Measurements from ENCODE around the gene NDRG2. TPM values are rescaled to one million over a fixed set of nuclear protein-coding genes. Genes with fewer than 3 reads are reported as not detected.

NDRG2 gene
- total RNA-seq, 1 donor from 2014 or later = 1.9 TPM

GRCh38 chr14:20970983-20971704 is 53.7 kb downstream of the NDRG2 start:
- DNase-seq = peak; percentile 95
- Mint-ChIP-seq H3K4me3 (peak overlapping the region; percentile 92), H3K27ac (peak overlapping the region; percentile 70), H3K36me3 (ENCODE audit: low read depth) (no peaks in the 10 kb centered on the region), H3K9me3 (no peaks in the 10 kb centered on the region), H3K27me3 (peaks cover 50% of the 10 kb centered on the region), H3K4me1 (peaks cover 13% of the 10 kb centered on the region)
- intact Hi-C loops (cut with micrococcal nuclease) = loop anchor here (1.0 to 5.0 kb wide), 6 partner anchors 18 to 339 kb away; partner anchors contain the start of genes METTL17 and RNASE4

- Mint-ChIP-seq H3K4me1 (peaks cover 13% of the 10 kb centered on the region), H3K36me3 (ENCODE audit: low read depth) (no peaks in the 10 kb centered on the region), H3K27ac (peak overlapping the region; percentile 70), H3K4me3 (peak overlapping the region; percentile 92), H3K9me3 (no peaks in the 10 kb centered on the region), H3K27me3 (peaks cover 50% of the 10 kb centered on the region)
- no peak for DNase-seq
- intact Hi-C loops (cut with micrococcal nuclease) = loop anchor here (2.0 to 5.0 kb wide), 4 partner anchors 98 to 338 kb away; partner anchors contain the start of gene RNASE4
These were observed 54.2 kb downstream of the NDRG2 start for GRCh38 chr14:20970647-20970982.

GRCh38 chr14:20969336-20969735 is 55.5 kb downstream of the NDRG2 start:
- Mint-ChIP-seq H3K4me3 (no peak overlapping the region), H3K9me3 (no peaks in the 10 kb centered on the region), H3K36me3 (ENCODE audit: low read depth) (no peaks in the 10 kb centered on the region), H3K27ac (no peak overlapping the region), H3K27me3 (peaks cover 57% of the 10 kb centered on the region), H3K4me1 (peaks cover 13% of the 10 kb centered on the region)
- no peak for DNase-seq
- intact Hi-C loops (cut with micrococcal nuclease) = no loop called here

Other genes with a start within 250 kb of the NDRG2 start
- gene RNASE6, start 243.8 kb downstream of the NDRG2 start, total RNA-seq = 0.50 and 0.51 TPM in 2 replicates
- not detected in 2 replicates for gene RNASE1, start 222.2 kb downstream of the NDRG2 start, total RNA-seq
- not detected in 2 replicates for gene RNASE3, start 133.7 kb downstream of the NDRG2 start, total RNA-seq
- gene RNASE2, start 69.6 kb downstream of the NDRG2 start, total RNA-seq = not detected in 2 replicates
- gene METTL17, start 35.1 kb downstream of the NDRG2 start, total RNA-seq = 94.6 and 99.1 TPM in 2 replicates
- 0.33 TPM in 1 of 2 replicates, not detected in the other for gene SLC39A2, start 25.8 kb downstream of the NDRG2 start, total RNA-seq
- gene TPPP2, start 5.2 kb upstream of the NDRG2 start, total RNA-seq = not detected in 2 replicates
- not detected in 2 replicates for gene RNASE13, start 9.7 kb upstream of the NDRG2 start, total RNA-seq
- not detected in 2 replicates for gene RNASE7, start 17.3 kb upstream of the NDRG2 start, total RNA-seq
- not detected in 2 replicates for gene RNASE8, start 32.8 kb upstream of the NDRG2 start, total RNA-seq
- not detected in 2 replicates for gene ARHGEF40, start 45.2 kb upstream of the NDRG2 start, total RNA-seq
- 6.5 and 8.3 TPM in 2 replicates for gene ZNF219, start 73.6 kb upstream of the NDRG2 start, total RNA-seq
- gene TMEM253, start 76.0 kb upstream of the NDRG2 start, total RNA-seq = not detected in 2 replicates
- gene OR5AU1, start 131.0 kb upstream of the NDRG2 start, total RNA-seq = not detected in 2 replicates
- gene HNRNPC, start 244.4 kb upstream of the NDRG2 start, total RNA-seq = 1,009 and 1,054 TPM in 2 replicates

Data from activated CD4-positive, alpha-beta T cell treated with anti-CD3 and anti-CD28 coated beads, Interleukin-2, amount 10 ng/mL, durations not matched to agents 24 days and 14 days (primary cell).